LNCaP clone FGC (cell line): ENCODE measurements around the gene AKR1C4.
"Not testable (repeated sequence)": the region's sequence is repeated elsewhere in the genome, so short reads cannot be mapped to it uniquely, and the experiment has no call there.

ENCODE experiments used
- DNase-seq: peaks from one replicate; pipeline ENCODE4 v3.0.0-alpha.2; 2011; ENCODE audit warnings: low read depth
- H3K4me3 ChIP-seq: 2 replicates; pipeline ENCODE4 v1.5.1; 2011; ENCODE audit warnings: mild to moderate bottlenecking, low read depth, low read length, control low read depth
- TF ChIP-seq, protein P1 (sequence below): IDR thresholded peaks from 2 replicates; pipeline ENCODE4 v1.5.1; 2012; ENCODE audit warnings: mild to moderate bottlenecking; ENCODE audit not compliant: control insufficient read depth, insufficient read depth; ENCODE audit errors: extremely low read depth

AKR1C4 gene

DNA sequence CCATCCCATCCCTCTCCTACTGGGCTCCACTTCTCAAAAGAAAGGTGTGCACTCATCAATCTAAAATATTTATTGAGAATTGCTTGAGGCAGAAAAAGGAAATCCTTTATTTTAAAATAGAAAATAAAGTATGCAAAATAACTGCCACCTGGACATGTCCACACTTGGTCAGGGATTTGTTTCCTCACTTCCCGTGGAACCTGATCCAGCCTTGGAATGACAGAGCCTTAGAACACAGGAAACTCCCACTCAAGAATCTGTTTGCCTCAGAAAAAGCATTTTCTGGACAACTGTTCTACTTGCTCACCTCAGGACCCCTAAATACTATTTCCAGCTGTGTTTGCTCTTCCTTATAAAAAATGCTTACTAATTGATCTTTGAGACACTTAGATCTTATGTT is 40.7 kb upstream of the AKR1C4 start:
- no peak for DNase-seq
- TF ChIP-seq, protein P1, sequence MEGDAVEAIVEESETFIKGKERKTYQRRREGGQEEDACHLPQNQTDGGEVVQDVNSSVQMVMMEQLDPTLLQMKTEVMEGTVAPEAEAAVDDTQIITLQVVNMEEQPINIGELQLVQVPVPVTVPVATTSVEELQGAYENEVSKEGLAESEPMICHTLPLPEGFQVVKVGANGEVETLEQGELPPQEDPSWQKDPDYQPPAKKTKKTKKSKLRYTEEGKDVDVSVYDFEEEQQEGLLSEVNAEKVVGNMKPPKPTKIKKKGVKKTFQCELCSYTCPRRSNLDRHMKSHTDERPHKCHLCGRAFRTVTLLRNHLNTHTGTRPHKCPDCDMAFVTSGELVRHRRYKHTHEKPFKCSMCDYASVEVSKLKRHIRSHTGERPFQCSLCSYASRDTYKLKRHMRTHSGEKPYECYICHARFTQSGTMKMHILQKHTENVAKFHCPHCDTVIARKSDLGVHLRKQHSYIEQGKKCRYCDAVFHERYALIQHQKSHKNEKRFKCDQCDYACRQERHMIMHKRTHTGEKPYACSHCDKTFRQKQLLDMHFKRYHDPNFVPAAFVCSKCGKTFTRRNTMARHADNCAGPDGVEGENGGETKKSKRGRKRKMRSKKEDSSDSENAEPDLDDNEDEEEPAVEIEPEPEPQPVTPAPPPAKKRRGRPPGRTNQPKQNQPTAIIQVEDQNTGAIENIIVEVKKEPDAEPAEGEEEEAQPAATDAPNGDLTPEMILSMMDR, result no peak

DNA sequence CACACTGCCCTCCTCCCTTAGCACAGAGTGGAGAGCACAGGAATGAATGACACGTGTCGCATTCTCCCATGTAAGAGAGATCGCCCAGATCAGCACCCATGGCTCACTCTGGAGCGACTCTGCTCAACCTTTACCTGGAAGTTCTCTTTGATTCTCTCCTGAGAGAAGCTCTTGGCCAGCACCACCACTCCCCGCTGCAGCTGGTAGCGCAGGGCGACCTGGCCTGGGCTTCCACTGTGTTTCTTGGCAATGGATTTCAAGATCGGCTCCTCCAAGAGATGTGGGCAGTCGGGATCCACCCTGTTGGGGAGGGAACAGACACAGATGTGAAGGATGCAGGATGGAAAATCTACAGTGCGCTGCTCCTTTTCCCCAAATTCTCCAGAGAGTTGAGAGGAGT is 39.1 kb upstream of the AKR1C4 start:
- no peak overlapping the region for H3K4me3 ChIP-seq
- no peak for DNase-seq

More for the DNA sequence above, 40.7 kb upstream of the AKR1C4 start:
- H3K4me3 ChIP-seq, result no peak overlapping the region

DNA sequence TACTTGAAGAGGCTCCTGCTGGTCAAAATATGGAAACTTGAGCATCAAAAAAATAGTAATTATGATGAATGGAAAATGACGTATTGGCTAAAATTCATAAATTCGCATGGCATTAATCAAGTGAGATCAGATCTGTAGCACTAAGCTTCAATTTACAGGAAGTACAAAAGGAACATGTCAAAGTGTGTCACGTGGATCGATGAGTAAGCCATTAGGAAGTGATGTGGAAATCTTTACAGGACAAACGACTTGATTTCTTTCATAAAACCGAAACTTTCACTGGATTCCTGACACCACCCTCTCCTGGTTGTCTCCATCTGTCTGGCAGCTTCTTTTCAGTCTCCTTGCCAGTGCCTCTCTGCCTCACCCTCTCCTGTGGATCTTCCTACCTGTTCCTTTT is 37.5 kb upstream of the AKR1C4 start:
- TF ChIP-seq, protein P1, result no peak
- no peak for DNase-seq
- no peak overlapping the region for H3K4me3 ChIP-seq

More for the DNA sequence above, 39.1 kb upstream of the AKR1C4 start:
- TF ChIP-seq, protein P1, result no peak

DNA sequence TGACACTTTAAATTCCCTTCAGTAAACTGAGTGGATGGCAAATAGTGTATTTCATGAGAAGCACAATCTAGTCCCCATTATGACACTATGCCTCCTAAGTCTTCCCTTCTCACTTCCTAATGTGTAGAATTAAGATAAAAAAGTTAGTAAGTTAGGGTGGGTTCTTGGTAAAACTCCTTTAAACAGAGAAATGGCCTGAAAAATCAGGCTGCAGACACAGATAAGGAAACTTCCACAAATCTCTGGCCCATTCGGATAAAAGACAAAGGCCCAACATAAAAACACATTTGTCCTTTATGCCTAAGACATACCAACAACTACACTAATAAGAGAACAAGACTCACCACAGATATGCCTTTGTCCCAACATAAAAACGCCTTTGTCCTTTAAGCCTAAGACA is 33.1 kb upstream of the AKR1C4 start:
- DNase-seq, result no peak
- H3K4me3 ChIP-seq, result no peak overlapping the region
- TF ChIP-seq, protein P1, result no peak

DNA sequence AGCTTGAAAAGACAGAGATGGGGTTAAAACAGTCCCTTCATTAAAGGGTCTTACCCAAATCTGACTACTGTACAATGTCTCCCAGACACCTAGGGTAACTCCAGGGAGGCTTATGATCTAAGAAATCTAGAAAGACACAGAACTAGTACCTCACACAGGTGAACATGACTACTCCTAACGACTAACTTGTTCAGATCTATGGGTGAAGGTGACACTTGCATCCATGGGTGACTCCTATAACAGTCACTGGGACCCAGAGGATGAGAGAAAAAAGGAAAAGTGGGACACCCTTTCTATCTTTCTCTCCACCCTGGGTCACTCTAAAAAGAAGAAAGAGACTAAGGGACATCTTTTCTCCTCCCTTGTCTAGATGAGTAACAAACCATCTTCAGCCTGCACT is 30.9 kb upstream of the AKR1C4 start:
- TF ChIP-seq, protein P1, result no peak
- no peak for DNase-seq
- no peak overlapping the region for H3K4me3 ChIP-seq

DNA sequence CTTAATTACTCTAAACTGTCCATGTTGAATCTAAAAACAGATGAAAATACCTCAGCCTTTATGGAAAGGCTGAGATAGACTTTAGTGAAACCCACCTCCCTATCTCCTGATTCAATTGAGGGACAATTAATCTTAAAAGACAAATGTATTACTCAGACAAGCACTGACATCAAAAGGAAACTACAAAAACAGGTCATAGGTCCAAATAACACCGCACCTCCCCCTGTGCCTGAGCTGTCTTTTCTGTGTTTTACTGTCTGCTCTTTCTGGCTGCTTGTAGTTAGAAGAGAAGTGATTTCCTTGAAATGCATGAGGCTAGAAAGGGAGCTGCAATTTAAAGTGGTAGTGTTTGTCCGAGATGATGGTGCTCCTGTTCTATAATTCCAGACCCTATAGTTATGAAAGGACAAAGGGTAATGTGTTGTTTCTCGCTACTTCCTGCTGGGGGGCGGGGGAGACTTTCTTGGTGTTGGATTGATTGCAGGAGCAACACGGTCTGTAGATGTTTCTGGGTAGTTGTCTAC is 27.7 kb upstream of the AKR1C4 start:
- H3K4me3 ChIP-seq, result no peak overlapping the region
- no peak for DNase-seq
- TF ChIP-seq, protein P1, result no peak

DNA sequence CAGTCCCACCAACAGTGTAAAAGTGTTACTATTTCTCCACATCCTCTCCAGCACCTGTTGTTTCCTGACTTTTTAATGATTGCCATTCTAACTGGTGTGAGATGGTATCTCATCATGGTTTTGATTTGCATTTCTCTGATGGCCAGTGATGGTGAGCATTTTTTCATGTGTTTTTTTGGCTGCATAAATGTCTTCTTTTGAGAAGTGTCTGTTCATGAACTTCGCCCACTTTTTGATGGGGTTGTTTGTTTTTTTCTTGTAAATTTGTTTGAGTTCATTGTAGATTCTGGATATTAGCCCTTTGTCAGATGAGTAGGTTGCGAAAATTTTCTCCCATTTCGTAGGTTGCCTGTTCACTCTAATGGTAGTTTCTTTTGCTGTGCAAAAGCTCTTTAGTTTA is 21.1 kb upstream of the AKR1C4 start:
- not testable (repeated sequence) for H3K4me3 ChIP-seq, DNase-seq

GRCh38 chr10:5180503-5180902 is 16.1 kb upstream of the AKR1C4 start:
- DNase-seq, result not testable (repeated sequence)

More at GRCh38 chr10:5180503-5180902, 16.1 kb upstream of the AKR1C4 start:
- H3K4me3 ChIP-seq, result not testable (repeated sequence)
